ENCODE results near the gene PDE4D. TPM values are rescaled to one million over a fixed set of nuclear protein-coding genes. Genes with fewer than 3 reads are reported as not detected.

Gene PDE4D
- total and polyA plus RNA-seq, 8 donors, result 1.5 to 7.1 (median 3.1) TPM

DNA sequence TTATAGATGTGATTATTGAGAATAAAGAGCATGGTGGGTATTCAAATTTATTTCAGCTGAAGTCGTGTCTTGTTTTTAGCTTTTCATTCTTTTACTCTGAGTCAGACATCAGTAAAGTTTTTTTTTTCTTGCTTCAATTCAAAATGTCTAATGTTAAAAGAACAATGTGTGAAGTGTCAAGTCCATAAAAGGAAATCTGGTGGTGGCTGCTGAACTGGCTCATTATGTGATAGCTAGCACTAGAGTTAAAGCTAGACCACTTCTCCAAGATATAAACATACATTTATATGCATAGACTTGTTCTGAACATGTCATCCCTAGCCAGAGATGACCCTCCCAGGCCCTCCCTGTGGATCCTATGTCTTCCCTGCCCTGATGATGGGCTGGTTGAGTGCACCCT, 972.4 kb downstream of the PDE4D start:
- WGBS, 2 donors, result 55 to 78% methylated on average over 1 of the region's 1 CpG
- FAIRE-seq (no peak), DNase-seq (no peak), ATAC-seq (no peak)
- Histone ChIP-seq H3K4me3 (no peak overlapping the region), H3K36me3 (no peaks in the 10 kb centered on the region), H3K4me1 (peaks cover 0 to 2% (median 0%) of the 10 kb centered on the region in 3 donors), H3K9me3 (no peaks in the 10 kb centered on the region), H3K27ac (no peak overlapping the region), H3K27me3 (no peaks in the 10 kb centered on the region)
- TF ChIP-seq, protein P1, sequence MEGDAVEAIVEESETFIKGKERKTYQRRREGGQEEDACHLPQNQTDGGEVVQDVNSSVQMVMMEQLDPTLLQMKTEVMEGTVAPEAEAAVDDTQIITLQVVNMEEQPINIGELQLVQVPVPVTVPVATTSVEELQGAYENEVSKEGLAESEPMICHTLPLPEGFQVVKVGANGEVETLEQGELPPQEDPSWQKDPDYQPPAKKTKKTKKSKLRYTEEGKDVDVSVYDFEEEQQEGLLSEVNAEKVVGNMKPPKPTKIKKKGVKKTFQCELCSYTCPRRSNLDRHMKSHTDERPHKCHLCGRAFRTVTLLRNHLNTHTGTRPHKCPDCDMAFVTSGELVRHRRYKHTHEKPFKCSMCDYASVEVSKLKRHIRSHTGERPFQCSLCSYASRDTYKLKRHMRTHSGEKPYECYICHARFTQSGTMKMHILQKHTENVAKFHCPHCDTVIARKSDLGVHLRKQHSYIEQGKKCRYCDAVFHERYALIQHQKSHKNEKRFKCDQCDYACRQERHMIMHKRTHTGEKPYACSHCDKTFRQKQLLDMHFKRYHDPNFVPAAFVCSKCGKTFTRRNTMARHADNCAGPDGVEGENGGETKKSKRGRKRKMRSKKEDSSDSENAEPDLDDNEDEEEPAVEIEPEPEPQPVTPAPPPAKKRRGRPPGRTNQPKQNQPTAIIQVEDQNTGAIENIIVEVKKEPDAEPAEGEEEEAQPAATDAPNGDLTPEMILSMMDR (IDR thresholded peaks at IDR 0.05), result no peak
- intact Hi-C loops (cut with DNase I), result no loop called here

GRCh38 chr5:58919833-58920232, 973.7 kb downstream of the PDE4D start:
- peaks cover 0 to 2% (median 0%) of the 10 kb centered on the region in 4 donors for H3K27me3 ChIP-seq
- TF ChIP-seq, protein P1 (IDR thresholded peaks at IDR 0.05), result no peak
- FAIRE-seq, result no peak
- no peak for ATAC-seq
- no peak overlapping the region for H3K4me3 ChIP-seq
- H3K9me3 ChIP-seq, result no peaks in the 10 kb centered on the region
- intact Hi-C loops (cut with DNase I), result no loop called here
- DNase-seq, result no peak
- H3K36me3 ChIP-seq, result no peaks in the 10 kb centered on the region
- 57 to 62% methylated on average over 5 of the region's 5 CpGs for WGBS, 2 donors
- H3K4me1 ChIP-seq, result peaks cover 0 to 2% (median 0%) of the 10 kb centered on the region in 3 donors
- H3K27ac ChIP-seq, result no peak overlapping the region

Small RNAs within 50 kb of the gene (microRNA-seq; reads per million reads assigned to microRNA genes)
- gene MIR582, result 8.8 to 13.1 reads per million in 2 donors

All from pancreas (tissue), 10 donors.